OCI-LY7 (cell line): ENCODE data around the gene RARG. TPM values are rescaled to one million over a fixed set of nuclear protein-coding genes. Genes with fewer than 3 reads are reported as not detected.

Source experiments
- BruUV-seq: library from RNA; stranded (reverse); fragments of 400-500 nt; replicated peaks from 2 replicates; lab custom pipeline; 2021; lab: Mats Ljungman, UMichigan
- CTCF ChIA-PET: fragments of 300-600 bp; sonication (Branson Sonifier 250); formaldehyde crosslinking; loops from one replicate; lab custom pipeline; 2022; ENCODE audit warnings: antibody characterized with exemption; ENCODE audit not compliant: unreplicated experiment; lab: Charles Lee
- POLR2A ChIA-PET: fragments of 300-600 bp; sonication (Branson Sonifier 250); formaldehyde crosslinking; loops from one replicate; lab custom pipeline; 2022; ENCODE audit warnings: antibody characterized with exemption; lab: Charles Lee
- DNase-seq: peaks from one replicate; pipeline ENCODE4 v3.0.0-alpha.2; 2015; ENCODE audit warnings: low spot score
- H2AFZ ChIP-seq: fragments of 200-600 bp; sonication (generic), shearing (Covaris generic); 2 replicates; pipeline ENCODE4 v1.6.1; 2014; ENCODE audit warnings: mild to moderate bottlenecking, antibody characterized with exemption, low read length, moderate library complexity
- H3K27ac ChIP-seq: fragments of 200-600 bp; sonication (generic); 2 replicates; pipeline ENCODE4 v1.5.1; 2014; ENCODE audit warnings: mixed run types, low read depth, mild to moderate bottlenecking, moderate library complexity, low read length, inconsistent platforms; ENCODE audit not compliant: poor library complexity, severe bottlenecking
- H3K36me3 ChIP-seq: fragments of 200-600 bp; sonication (generic); 2 replicates; pipeline ENCODE4 v1.6.1; 2014; ENCODE audit warnings: mild to moderate bottlenecking, antibody characterized with exemption, low read length, moderate library complexity, mixed read lengths; ENCODE audit not compliant: insufficient read depth
- H3K4me1 ChIP-seq: fragments of 200-600 bp; sonication (generic); 2 replicates; pipeline ENCODE4 v1.5.1; 2014; ENCODE audit warnings: mild to moderate bottlenecking, low read length; ENCODE audit not compliant: insufficient read depth, poor library complexity, severe bottlenecking
- H3K4me2 ChIP-seq: fragments of 200-600 bp; sonication (generic); 2 replicates; pipeline ENCODE4 v1.6.1; 2014; ENCODE audit warnings: mild to moderate bottlenecking, low read length
- H3K4me3 ChIP-seq: fragments of 200-600 bp; sonication (generic); 2 replicates; pipeline ENCODE4 v1.5.1; 2014; ENCODE audit warnings: mild to moderate bottlenecking, low read depth, low read length; ENCODE audit not compliant: poor library complexity, severe bottlenecking
- H3K79me2 ChIP-seq: fragments of 200-600 bp; sonication (generic); 2 replicates; pipeline ENCODE4 v1.6.1; 2016; ENCODE audit warnings: low read depth, mild to moderate bottlenecking, low read length, moderate library complexity, mixed read lengths; ENCODE audit not compliant: insufficient read depth
- H3K9me2 ChIP-seq: fragments of 200-600 bp; sonication (generic); 2 replicates; pipeline ENCODE4 v1.6.1; 2016; ENCODE audit warnings: mild to moderate bottlenecking, low read length, mixed read lengths; ENCODE audit not compliant: insufficient read depth
- H3K9me3 ChIP-seq: fragments of 200-600 bp; sonication (generic); 2 replicates; pipeline ENCODE4 v1.6.1; 2014; ENCODE audit warnings: mild to moderate bottlenecking, mixed run types, low read length, mixed read lengths
- H4K20me1 ChIP-seq: fragments of 200-600 bp; sonication (generic); 2 replicates; pipeline ENCODE4 v1.6.1; 2014; ENCODE audit warnings: mild to moderate bottlenecking, antibody characterized with exemption, low read length, moderate library complexity, mixed read lengths; ENCODE audit not compliant: insufficient read depth
- EZH2phosphoT487 ChIP-seq: fragments of 200-600 bp; sonication (generic); IDR thresholded peaks from 2 replicates; pipeline ENCODE4 v1.6.1; 2018; ENCODE audit warnings: low read depth, borderline replicate concordance, mild to moderate bottlenecking, mixed run types, antibody characterized with exemption, low read length, moderate library complexity, mixed read lengths
- intact Hi-C: fragments of 100-400 bp; cut with micrococcal nuclease; formaldehyde crosslinking; loops from one replicate; pipeline ENCODE4 v1.10.0; 2022; ENCODE audit not compliant: unreplicated experiment
- total RNA-seq, 2 experiments: library from RNA; depleted of rRNA in 1 of 2; stranded (reverse); fragments of >200 nt in 1 of 2; shearing (Covaris generic) in 1 of 2; gene quantifications; 2 replicates each; pipeline ENCODE4 v1.2.3, GENCODE V29; 2014 to 2022
- TF ChIP-seq, protein P1 (sequence below): fragments of 200-600 bp; sonication (generic); conservative IDR thresholded peaks from 2 replicates; pipeline ENCODE4 v1.5.1; 2014; ENCODE audit warnings: mild to moderate bottlenecking, antibody characterized with exemption, low read length, moderate library complexity, mixed read lengths

The RARG gene
- total RNA-seq, 2 experiments from 2014 or later, result 7.0 to 8.4 TPM

DNA sequence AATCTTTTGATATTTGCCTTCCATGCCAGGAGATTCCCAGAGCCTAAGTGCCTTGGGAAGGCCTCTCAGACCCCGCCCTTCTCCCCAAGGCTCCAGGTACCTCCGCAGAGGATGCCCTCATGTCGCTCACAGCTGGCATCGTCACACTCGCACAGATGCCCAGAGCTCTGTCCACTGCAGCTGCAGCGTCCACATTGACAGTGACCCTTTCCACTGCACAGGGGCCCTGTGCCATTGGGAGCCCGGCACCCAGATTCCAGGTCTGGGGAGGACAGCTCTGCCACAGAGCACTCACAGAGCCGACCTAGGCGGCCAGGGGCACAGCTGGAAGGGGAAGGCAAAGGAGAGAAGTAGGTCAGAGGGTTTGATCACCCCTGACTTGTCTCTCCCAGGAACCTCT lies 39.0 kb downstream of the RARG start:
- H3K27ac ChIP-seq, result no peak overlapping the region
- no peaks in the 10 kb centered on the region for H4K20me1 ChIP-seq
- no peak overlapping the region for H3K4me2 ChIP-seq
- no peak overlapping the region for H2AFZ ChIP-seq
- intact Hi-C loops, result no loop called here
- no peak overlapping the region for H3K4me3 ChIP-seq
- no peak for DNase-seq
- ChIA-PET POLR2A (no interaction called here), CTCF (interaction anchor here (1.9 kb wide), 1 partner anchor 33 kb away, joined by 4 read pairs; no protein-coding TSS in a partner anchor)
- H3K4me1 ChIP-seq, result peaks cover 2% of the 10 kb centered on the region
- no peak for TF ChIP-seq EZH2phosphoT487
- TF ChIP-seq, protein P1, sequence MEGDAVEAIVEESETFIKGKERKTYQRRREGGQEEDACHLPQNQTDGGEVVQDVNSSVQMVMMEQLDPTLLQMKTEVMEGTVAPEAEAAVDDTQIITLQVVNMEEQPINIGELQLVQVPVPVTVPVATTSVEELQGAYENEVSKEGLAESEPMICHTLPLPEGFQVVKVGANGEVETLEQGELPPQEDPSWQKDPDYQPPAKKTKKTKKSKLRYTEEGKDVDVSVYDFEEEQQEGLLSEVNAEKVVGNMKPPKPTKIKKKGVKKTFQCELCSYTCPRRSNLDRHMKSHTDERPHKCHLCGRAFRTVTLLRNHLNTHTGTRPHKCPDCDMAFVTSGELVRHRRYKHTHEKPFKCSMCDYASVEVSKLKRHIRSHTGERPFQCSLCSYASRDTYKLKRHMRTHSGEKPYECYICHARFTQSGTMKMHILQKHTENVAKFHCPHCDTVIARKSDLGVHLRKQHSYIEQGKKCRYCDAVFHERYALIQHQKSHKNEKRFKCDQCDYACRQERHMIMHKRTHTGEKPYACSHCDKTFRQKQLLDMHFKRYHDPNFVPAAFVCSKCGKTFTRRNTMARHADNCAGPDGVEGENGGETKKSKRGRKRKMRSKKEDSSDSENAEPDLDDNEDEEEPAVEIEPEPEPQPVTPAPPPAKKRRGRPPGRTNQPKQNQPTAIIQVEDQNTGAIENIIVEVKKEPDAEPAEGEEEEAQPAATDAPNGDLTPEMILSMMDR, result no peak
- peaks cover 96% of the 10 kb centered on the region for H3K36me3 ChIP-seq
- H3K9me2 ChIP-seq, result no peaks in the 10 kb centered on the region
- no TSS peak for BruUV-seq
- H3K9me3 ChIP-seq, result no peaks in the 10 kb centered on the region
- H3K79me2 ChIP-seq, result no peaks in the 10 kb centered on the region; the same call in 1 of the 2 replicates

DNA sequence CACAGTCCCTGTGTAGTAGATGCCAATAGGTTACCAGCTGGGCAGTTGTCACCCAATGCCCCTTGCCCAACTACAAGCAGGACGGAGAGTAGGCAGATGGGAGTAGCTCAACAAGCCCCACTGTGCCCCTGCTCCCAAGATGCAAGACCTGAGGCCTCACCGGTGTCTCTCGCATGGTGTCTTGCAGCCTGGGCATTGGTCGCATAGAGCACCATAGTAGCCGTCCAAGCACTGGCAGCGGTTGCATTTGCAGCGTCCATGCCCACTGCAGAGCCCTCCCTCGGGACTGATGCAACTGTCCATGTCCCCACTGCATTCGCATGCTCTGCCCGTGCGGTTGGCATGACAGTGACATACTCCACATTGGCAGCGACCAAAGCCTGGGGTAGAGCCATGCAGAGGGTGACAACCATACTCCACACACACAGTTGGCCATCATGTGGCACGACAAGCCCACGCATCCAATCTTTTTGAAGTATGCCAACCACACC lies 39.4 kb downstream of the RARG start:
- H3K36me3 ChIP-seq, result peaks cover 96% of the 10 kb centered on the region

More for the DNA sequence above, 39.4 kb downstream of the RARG start:
- BruUV-seq, result no TSS peak
- no peak for DNase-seq
- no peak for TF ChIP-seq EZH2phosphoT487
- TF ChIP-seq, protein P1, result no peak
- Histone ChIP-seq H3K4me1 (no peaks in the 10 kb centered on the region), H3K9me3 (no peaks in the 10 kb centered on the region), H4K20me1 (no peaks in the 10 kb centered on the region), H3K79me2 (no peaks in the 10 kb centered on the region), H3K27ac (no peak overlapping the region), H3K4me2 (no peak overlapping the region), H3K4me3 (no peak overlapping the region), H3K9me2 (no peaks in the 10 kb centered on the region), H2AFZ (no peak overlapping the region)
- intact Hi-C loops, result no loop called here
- ChIA-PET CTCF (interaction anchor here (1.9 kb wide), 1 partner anchor 32 kb away, joined by 4 read pairs; no protein-coding TSS in a partner anchor), POLR2A (interaction anchor here (0.7 kb wide), 1 partner anchor 11 kb away, joined by 3 read pairs; no protein-coding TSS in a partner anchor)
